HG03520 (cell line): ENCODE results near the gene FBXL16.
"Not testable (repeated sequence)": the region's sequence is repeated elsewhere in the genome, so short reads cannot be mapped to it uniquely, and the experiment has no call there.

Experiments
- ATAC-seq: cut with Tn5 transposase; IDR thresholded peaks from one replicate; pipeline ENCODE4 v1.9.1; 2021; ENCODE audit warnings: mild to moderate bottlenecking, moderate library complexity; ENCODE audit not compliant: unreplicated experiment

The FBXL16 gene

GRCh38 chr16:692356-693108, 13.1 kb downstream of the FBXL16 start:
- ATAC-seq: no peak

GRCh38 chr16:691242-691641, 14.4 kb downstream of the FBXL16 start:
- not testable (repeated sequence) for ATAC-seq

GRCh38 chr16:689175-689897, 16.3 kb downstream of the FBXL16 start:
- no peak for ATAC-seq

- no peak for ATAC-seq
Measured at GRCh38 chr16:687499-687898, 18.1 kb downstream of the FBXL16 start.

GRCh38 chr16:686459-687260, 18.9 kb downstream of the FBXL16 start:
- no peak for ATAC-seq

GRCh38 chr16:685967-686366, 19.6 kb downstream of the FBXL16 start:
- ATAC-seq: no peak

GRCh38 chr16:684961-685696, 20.5 kb downstream of the FBXL16 start:
- no peak for ATAC-seq

- peak; percentile 69 for ATAC-seq
Measured at GRCh38 chr16:684071-684794, 21.4 kb downstream of the FBXL16 start, which contains the start of gene JMJD8. JMJD8 (minus strand) TSS chr16:684334; CDS start chr16:684319, 15 bp downstream.

GRCh38 chr16:683396-684070, 22.1 kb downstream of the FBXL16 start:
- ATAC-seq: no peak

GRCh38 chr16:682493-683395, 22.9 kb downstream of the FBXL16 start:
- no peak for ATAC-seq

- no peak for ATAC-seq
Measured at GRCh38 chr16:681746-682427, 23.7 kb downstream of the FBXL16 start.

- no peak for ATAC-seq
Measured at GRCh38 chr16:680967-681745, 24.4 kb downstream of the FBXL16 start.

- ATAC-seq: no peak
Measured at GRCh38 chr16:680625-680945, 25.0 kb downstream of the FBXL16 start.

GRCh38 chr16:679814-680624, 25.6 kb downstream of the FBXL16 start, which contains the start of gene STUB1:
STUB1 (plus strand) TSS chr16:680410; CDS start chr16:680526, 116 bp downstream.
- peak; percentile 38 for ATAC-seq

- ATAC-seq: no peak
Measured at GRCh38 chr16:678858-679813, 26.5 kb downstream of the FBXL16 start.
